KOPT-K1 (cell line): ENCODE data around the gene FDX2.

Source experiments
- H3K27ac ChIP-seq: fragments of 200-600 bp; sonication (generic); 2 replicates; pipeline ENCODE4 v1.5.1; 2016; ENCODE audit warnings: antibody characterized with exemption, mild to moderate bottlenecking, low read depth, low read length; ENCODE audit not compliant: poor library complexity, severe bottlenecking
- H3K36me3 ChIP-seq: fragments of 200-600 bp; sonication (generic); 2 replicates; pipeline ENCODE4 v1.5.1; 2017; ENCODE audit warnings: antibody characterized with exemption, mild to moderate bottlenecking, low read length, moderate library complexity; ENCODE audit not compliant: insufficient read depth
- H3K9me3 ChIP-seq: fragments of 200-600 bp; sonication (generic); 2 replicates; pipeline ENCODE4 v1.5.1; 2017; ENCODE audit warnings: antibody characterized with exemption, low read length, mild to moderate bottlenecking; ENCODE audit not compliant: insufficient read depth, poor library complexity, severe bottlenecking

FDX2 gene

GRCh38 chr19:10262771-10263170, 53.0 kb downstream of the FDX2 start:
- H3K36me3 ChIP-seq = peaks cover 23% of the 10 kb centered on the region
- H3K27ac ChIP-seq = no peak overlapping the region

DNA sequence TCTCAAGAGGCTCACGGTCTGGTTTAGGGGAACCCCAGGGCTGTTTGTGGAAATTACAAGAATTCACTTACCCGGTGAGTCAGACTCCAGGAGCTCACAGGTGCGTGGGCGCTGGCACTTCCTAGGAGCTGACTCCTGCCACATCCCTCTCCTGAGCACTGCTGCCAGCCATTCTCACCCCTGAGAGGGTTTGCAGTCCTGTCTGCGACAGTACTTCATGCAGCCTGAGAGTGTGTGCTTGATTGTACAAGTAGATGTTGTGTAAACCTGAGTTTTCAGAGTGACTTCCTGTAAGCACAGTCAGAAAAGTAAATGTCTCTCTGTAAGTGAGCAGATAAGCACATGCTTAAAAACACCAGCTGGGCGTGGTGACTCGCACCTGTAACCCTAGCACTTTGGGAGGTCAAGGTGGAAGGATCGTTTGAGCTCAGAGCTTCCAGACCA, 55.7 kb downstream of the FDX2 start:
- H3K36me3 ChIP-seq = peaks cover 48% of the 10 kb centered on the region
- H3K9me3 ChIP-seq = no peaks in the 10 kb centered on the region
- no peak overlapping the region for H3K27ac ChIP-seq

More at GRCh38 chr19:10262771-10263170, 53.0 kb downstream of the FDX2 start:
- H3K9me3 ChIP-seq = no peaks in the 10 kb centered on the region
